HepG2 (cell line): ENCODE results near the gene TMEM9. TPM values are rescaled to one million over a fixed set of nuclear protein-coding genes. Genes with fewer than 3 reads are reported as not detected.

Source experiments
- FLYWCH1 ChIP-seq: sonication (generic); formaldehyde crosslinking; IDR thresholded peaks from 2 replicates; pipeline ENCODE4 v1.8.1; 2023; ENCODE audit warnings: mild to moderate bottlenecking, missing genetic modification reagents
- HOXA3 ChIP-seq: sonication (generic); formaldehyde crosslinking; IDR thresholded peaks from 2 replicates; pipeline ENCODE4 v1.5.0; 2020; ENCODE audit warnings: missing genetic modification reagents
- KDM5B ChIP-seq: sonication (generic); formaldehyde crosslinking; IDR thresholded peaks from 2 replicates; pipeline ENCODE4 v1.4.0; 2020; ENCODE audit warnings: missing genetic modification reagents, mild to moderate bottlenecking, borderline replicate concordance
- MAZ ChIP-seq, 2 experiments: sonication (generic) in 1 of 2; formaldehyde crosslinking in 1 of 2; IDR thresholded peaks; 2 replicates each; pipeline versions ENCODE4 v1.5.0 to v1.6.1; 2012 to 2020; ENCODE audit warnings: low read depth in 2 of 2, mild to moderate bottlenecking in 2 of 2, borderline replicate concordance in 1 of 2, improper control_type of control experiment in 1 of 2, low read length in 1 of 2, missing genetic modification reagents in 1 of 2, moderate library complexity in 1 of 2
- NFE2L2 ChIP-seq: fragments of 150-350 bp; IDR thresholded peaks from 2 replicates; pipeline ENCODE4 v1.6.1; 2014; ENCODE audit warnings: low read length
- SNAPC2 ChIP-seq: sonication (generic); formaldehyde crosslinking; IDR thresholded peaks from 2 replicates; pipeline ENCODE4 v1.8.1; 2022; ENCODE audit warnings: mild to moderate bottlenecking, missing genetic modification reagents
- ZC3H4 ChIP-seq: sonication (generic); formaldehyde crosslinking; IDR thresholded peaks from 2 replicates; pipeline ENCODE4 v1.4.0; 2020; ENCODE audit warnings: missing genetic modification reagents, borderline replicate concordance
- ZFP91 ChIP-seq: sonication (generic); formaldehyde crosslinking; IDR thresholded peaks from 2 replicates; pipeline ENCODE4 v1.9.0; 2022; ENCODE audit warnings: missing genetic modification reagents, mild to moderate bottlenecking, borderline replicate concordance
- ZNF235 ChIP-seq: sonication (generic); formaldehyde crosslinking; IDR thresholded peaks from 2 replicates; pipeline ENCODE4 v1.8.1; 2023; ENCODE audit warnings: mild to moderate bottlenecking, missing genetic modification reagents, borderline replicate concordance
- ZNF7 ChIP-seq: IDR thresholded peaks from 2 replicates; pipeline ENCODE4 v1.6.1; 2016; ENCODE audit warnings: missing biosample characterization, missing genetic modification reagents
- ZXDC ChIP-seq: sonication (generic); formaldehyde crosslinking; IDR thresholded peaks from 2 replicates; pipeline ENCODE4 v1.5.0; 2020; ENCODE audit warnings: mild to moderate bottlenecking, missing genetic modification reagents
- polyA plus RNA-seq, 8 experiments: library from polyadenylated mRNA; depleted of rRNA in 3 of 8; stranded (reverse) in 7 of 8; unstranded in 1 of 8; fragments of >200 nt; fragmentation: Illumina TruSeq in 4 of 8; extraction: Trizol in 4 of 8; gene quantifications; 2 replicates each; pipeline versions ENCODE4 v1.2.1 to v1.2.3, GENCODE V29; 2011 to 2016; ENCODE audit warnings: low read depth in 4 of 8, missing spikeins in 1 of 8, mixed read lengths in 1 of 8; ENCODE audit not compliant: insufficient read depth in 1 of 8
- total RNA-seq, 5 experiments: library from RNA; depleted of rRNA; stranded (reverse); fragments of >200 nt; fragmentation: Illumina TruSeq; extraction: Trizol; gene quantifications; 2 replicates each; pipeline ENCODE4 v1.2.3, GENCODE V29; 2016; ENCODE audit warnings: low read depth in 1 of 5
- TF ChIP-seq, protein P1 (sequence below): sonication (generic); formaldehyde crosslinking; IDR thresholded peaks from 2 replicates; pipeline ENCODE4 v1.4.0; 2020; ENCODE audit warnings: mild to moderate bottlenecking, missing genetic modification reagents
- TF ChIP-seq, protein P2 (sequence below): sonication (generic); formaldehyde crosslinking; conservative IDR thresholded peaks from 2 replicates; pipeline ENCODE4 v1.4.0; 2020; ENCODE audit warnings: missing genetic modification reagents

TMEM9 gene
- total and polyA plus RNA-seq, 2 of the 13 experiments (the other 11 are each of a cell fraction or from before 2014, with no cell fraction given) = 60.9 to 102 TPM

- TF ChIP-seq MAZ (IDR thresholded peaks at IDR 0.05; ENCODE audit: borderline replicate concordance, low read depth, low read length) (0 out of 2 replicates have a peak, but pooled peaks have one; percentile 59), MAZ (CRISPR knock-in tag; IDR thresholded peaks at IDR 0.05; ENCODE audit: low read depth) (peak; percentile 35; the same call in 1 of the 2 replicates), FLYWCH1 (no peak), ZFP91 (CRISPR knock-in tag) (no peak), HOXA3 (CRISPR knock-in tag) (peak; percentile 51; the same call in 1 of the 2 replicates), KDM5B (CRISPR knock-in tag) (no peak), SNAPC2 (CRISPR knock-in tag) (no peak), ZNF235 (CRISPR knock-in tag) (no peak), ZNF7 (CRISPR knock-in tag) (no peak), ZC3H4 (CRISPR knock-in tag) (0 out of 2 replicates have a peak, but pooled peaks have one; percentile 80), NFE2L2 (no peak), ZXDC (CRISPR knock-in tag) (no peak)
- TF ChIP-seq, protein P1, sequence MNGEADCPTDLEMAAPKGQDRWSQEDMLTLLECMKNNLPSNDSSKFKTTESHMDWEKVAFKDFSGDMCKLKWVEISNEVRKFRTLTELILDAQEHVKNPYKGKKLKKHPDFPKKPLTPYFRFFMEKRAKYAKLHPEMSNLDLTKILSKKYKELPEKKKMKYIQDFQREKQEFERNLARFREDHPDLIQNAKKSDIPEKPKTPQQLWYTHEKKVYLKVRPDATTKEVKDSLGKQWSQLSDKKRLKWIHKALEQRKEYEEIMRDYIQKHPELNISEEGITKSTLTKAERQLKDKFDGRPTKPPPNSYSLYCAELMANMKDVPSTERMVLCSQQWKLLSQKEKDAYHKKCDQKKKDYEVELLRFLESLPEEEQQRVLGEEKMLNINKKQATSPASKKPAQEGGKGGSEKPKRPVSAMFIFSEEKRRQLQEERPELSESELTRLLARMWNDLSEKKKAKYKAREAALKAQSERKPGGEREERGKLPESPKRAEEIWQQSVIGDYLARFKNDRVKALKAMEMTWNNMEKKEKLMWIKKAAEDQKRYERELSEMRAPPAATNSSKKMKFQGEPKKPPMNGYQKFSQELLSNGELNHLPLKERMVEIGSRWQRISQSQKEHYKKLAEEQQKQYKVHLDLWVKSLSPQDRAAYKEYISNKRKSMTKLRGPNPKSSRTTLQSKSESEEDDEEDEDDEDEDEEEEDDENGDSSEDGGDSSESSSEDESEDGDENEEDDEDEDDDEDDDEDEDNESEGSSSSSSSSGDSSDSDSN (CRISPR knock-in tag) = no peak
- TF ChIP-seq, protein P2, sequence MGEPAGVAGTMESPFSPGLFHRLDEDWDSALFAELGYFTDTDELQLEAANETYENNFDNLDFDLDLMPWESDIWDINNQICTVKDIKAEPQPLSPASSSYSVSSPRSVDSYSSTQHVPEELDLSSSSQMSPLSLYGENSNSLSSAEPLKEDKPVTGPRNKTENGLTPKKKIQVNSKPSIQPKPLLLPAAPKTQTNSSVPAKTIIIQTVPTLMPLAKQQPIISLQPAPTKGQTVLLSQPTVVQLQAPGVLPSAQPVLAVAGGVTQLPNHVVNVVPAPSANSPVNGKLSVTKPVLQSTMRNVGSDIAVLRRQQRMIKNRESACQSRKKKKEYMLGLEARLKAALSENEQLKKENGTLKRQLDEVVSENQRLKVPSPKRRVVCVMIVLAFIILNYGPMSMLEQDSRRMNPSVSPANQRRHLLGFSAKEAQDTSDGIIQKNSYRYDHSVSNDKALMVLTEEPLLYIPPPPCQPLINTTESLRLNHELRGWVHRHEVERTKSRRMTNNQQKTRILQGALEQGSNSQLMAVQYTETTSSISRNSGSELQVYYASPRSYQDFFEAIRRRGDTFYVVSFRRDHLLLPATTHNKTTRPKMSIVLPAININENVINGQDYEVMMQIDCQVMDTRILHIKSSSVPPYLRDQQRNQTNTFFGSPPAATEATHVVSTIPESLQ (CRISPR knock-in tag) = no peak
These were observed at the start of gene TMEM9 (continued) for GRCh38 chr1:201154389-201155165.
